ENCODE measurements around the gene KCNIP1.

DNA sequence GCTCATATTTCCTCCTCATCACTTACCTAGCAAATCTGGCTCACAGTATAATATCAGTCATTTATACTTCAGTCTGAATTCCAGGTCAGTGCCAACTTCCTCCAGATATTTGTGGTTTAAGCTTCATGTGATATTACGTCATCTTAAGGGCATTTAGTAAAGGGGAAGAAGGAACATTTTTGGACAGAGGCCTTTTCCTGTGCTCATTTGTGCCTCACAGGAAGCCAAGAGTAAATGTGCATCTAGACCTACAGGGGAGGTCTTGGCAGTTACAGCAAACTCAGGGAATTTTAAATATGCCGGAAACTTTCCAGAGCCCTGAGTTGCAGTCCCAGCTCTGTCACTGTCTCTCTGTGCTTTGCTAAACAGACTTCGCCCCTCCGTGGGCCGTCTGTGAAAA lies 12.3 kb upstream of the KCNIP1 start:
- no peak for TF ChIP-seq EZH2 (IDR thresholded peaks at IDR 0.05; ENCODE audit: borderline replicate concordance, low read length)
- TF ChIP-seq, protein P1, sequence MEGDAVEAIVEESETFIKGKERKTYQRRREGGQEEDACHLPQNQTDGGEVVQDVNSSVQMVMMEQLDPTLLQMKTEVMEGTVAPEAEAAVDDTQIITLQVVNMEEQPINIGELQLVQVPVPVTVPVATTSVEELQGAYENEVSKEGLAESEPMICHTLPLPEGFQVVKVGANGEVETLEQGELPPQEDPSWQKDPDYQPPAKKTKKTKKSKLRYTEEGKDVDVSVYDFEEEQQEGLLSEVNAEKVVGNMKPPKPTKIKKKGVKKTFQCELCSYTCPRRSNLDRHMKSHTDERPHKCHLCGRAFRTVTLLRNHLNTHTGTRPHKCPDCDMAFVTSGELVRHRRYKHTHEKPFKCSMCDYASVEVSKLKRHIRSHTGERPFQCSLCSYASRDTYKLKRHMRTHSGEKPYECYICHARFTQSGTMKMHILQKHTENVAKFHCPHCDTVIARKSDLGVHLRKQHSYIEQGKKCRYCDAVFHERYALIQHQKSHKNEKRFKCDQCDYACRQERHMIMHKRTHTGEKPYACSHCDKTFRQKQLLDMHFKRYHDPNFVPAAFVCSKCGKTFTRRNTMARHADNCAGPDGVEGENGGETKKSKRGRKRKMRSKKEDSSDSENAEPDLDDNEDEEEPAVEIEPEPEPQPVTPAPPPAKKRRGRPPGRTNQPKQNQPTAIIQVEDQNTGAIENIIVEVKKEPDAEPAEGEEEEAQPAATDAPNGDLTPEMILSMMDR (IDR thresholded peaks at IDR 0.05; ENCODE audit: low read length), result no peak
